HG02588 (cell line): ENCODE results near the gene HSPD1.

Source experiments
- ATAC-seq: cut with Tn5 transposase; IDR thresholded peaks from one replicate; pipeline ENCODE4 v1.9.1; 2021; ENCODE audit warnings: mild to moderate bottlenecking, moderate library complexity; ENCODE audit not compliant: unreplicated experiment

HSPD1 gene

DNA sequence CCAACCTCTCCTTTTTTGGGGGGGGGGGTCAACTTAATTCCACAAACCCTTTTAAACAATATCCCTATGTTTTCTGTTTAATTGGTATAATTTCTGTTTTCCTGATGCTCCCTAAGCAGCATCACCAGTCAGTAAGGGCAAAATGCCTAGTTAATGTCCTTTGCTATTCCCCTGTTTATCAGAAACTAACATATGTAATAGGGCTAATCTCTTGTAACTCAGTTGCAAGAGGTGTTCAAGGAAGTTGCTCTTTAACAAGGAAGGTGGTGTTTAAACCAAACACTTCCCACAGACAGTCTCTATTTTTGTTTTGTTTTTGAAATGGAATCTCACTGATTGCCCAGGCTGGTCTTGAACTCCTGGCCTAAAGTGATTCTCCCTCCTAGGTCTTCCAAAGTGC lies 52.8 kb downstream of the HSPD1 start:
- no peak for ATAC-seq

DNA sequence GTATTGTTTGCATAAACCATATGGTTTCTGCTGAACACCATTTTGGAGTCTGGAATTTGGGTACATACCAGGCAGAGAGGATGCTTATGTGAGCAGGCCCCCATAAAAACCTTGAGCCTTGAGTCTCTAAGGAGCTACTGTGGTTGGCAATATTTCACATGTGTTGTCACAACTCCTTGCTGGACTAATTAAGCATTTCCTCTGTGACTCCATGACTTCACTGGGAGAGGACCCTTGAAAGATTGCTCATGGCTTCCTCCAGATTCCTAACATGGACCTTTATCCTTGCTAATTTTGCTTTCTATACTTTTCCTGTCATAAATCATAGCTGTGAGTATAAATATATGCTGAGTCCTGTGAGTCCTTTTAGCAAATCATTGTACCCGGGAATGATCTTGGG lies 53.9 kb downstream of the HSPD1 start:
- no peak for ATAC-seq

GRCh38 chr2:197442857-197443256 lies 56.8 kb downstream of the HSPD1 start:
- no peak for ATAC-seq

DNA sequence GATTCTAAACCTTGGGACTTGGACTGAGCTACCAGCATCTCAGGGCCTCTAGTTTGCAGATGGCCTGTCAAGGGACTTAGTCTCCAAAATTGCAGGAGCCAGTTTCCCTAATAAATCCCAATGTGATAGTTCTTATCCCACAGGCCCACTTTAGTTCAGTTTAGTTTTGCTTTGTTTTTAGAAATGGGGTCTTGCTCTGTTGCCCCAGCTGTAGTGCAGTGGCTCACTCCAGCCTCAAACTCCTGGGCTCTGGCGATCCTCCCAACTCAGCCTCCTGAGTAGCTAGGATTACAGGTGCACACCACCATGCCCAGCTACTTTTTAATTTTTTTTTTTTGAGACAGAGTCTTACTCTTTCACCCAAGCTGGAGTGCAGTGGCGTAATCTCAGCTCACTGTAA lies 62.3 kb downstream of the HSPD1 start:
- no peak for ATAC-seq
